Measurements from ENCODE around the gene OTUD5. TPM values are rescaled to one million over a fixed set of nuclear protein-coding genes. Genes with fewer than 3 reads are reported as not detected.
"Not testable (repeated sequence)": the region's sequence is repeated elsewhere in the genome, so short reads cannot be mapped to it uniquely, and the experiment has no call there.

The OTUD5 gene
- total RNA-seq, 2 experiments from 2014 or later: 83.4 to 85.4 TPM

- H3K4me3 Mint-ChIP-seq: no peak overlapping the region
- DNase-seq: no peak
- H3K27me3 Mint-ChIP-seq: no peaks in the 10 kb centered on the region
- ChIA-PET CTCF (interaction anchor here (1.2 kb wide), 1 partner anchor 79 kb away, joined by 3 read pairs; the partner anchor contains the start of gene KCND1), POLR2A (no interaction called here)
- intact Hi-C loops (cut with micrococcal nuclease): loop anchor here (5.0 to 10.0 kb wide), 2 partner anchors 88 to 246 kb away; partner anchors contain the start of gene HDAC6
- H3K9me3 Mint-ChIP-seq: no peaks in the 10 kb centered on the region
- H3K4me1 Mint-ChIP-seq (ENCODE audit: low read depth): peaks cover 26% of the 10 kb centered on the region
- no peak overlapping the region for H3K27ac Mint-ChIP-seq
- peaks cover 5% of the 10 kb centered on the region for H3K36me3 Mint-ChIP-seq
Observed at GRCh38 chrX:48892896-48893295, 64.5 kb downstream of the OTUD5 start.

- H3K27me3 Mint-ChIP-seq: no peaks in the 10 kb centered on the region
- peaks cover 5% of the 10 kb centered on the region for H3K36me3 Mint-ChIP-seq
- H3K27ac Mint-ChIP-seq: peak overlapping the region; percentile 65
- ChIA-PET POLR2A (interaction anchor here (1.0 kb wide), 1 partner anchor 52 kb away, joined by 3 read pairs; no protein-coding TSS in a partner anchor), CTCF (interaction anchor here (0.6 to 1.9 kb wide), 11 partner anchors 12 to 147 kb away, joined by 3 to 9 read pairs (median 3); partner anchors contain the start of genes KCND1 and SLC35A2)
- no peaks in the 10 kb centered on the region for H3K9me3 Mint-ChIP-seq
- intact Hi-C loops (cut with micrococcal nuclease): loop anchor here (1.0 to 10.0 kb wide), 4 partner anchors 51 to 244 kb away; partner anchors contain the start of genes HDAC6 and TFE3
- H3K4me1 Mint-ChIP-seq (ENCODE audit: low read depth): peaks cover 22% of the 10 kb centered on the region
- peak overlapping the region; percentile 77 for H3K4me3 Mint-ChIP-seq
- peak; percentile 88 for DNase-seq
Observed at GRCh38 chrX:48891402-48892288, 65.8 kb downstream of the OTUD5 start.

- peaks cover 18% of the 10 kb centered on the region for H3K4me1 Mint-ChIP-seq (ENCODE audit: low read depth)
- H3K27me3 Mint-ChIP-seq: no peaks in the 10 kb centered on the region
- intact Hi-C loops (cut with micrococcal nuclease): loop anchor here (1.0 to 10.0 kb wide), 4 partner anchors 52 to 244 kb away; partner anchors contain the start of genes HDAC6 and TFE3
- peak overlapping the region; percentile 64 for H3K27ac Mint-ChIP-seq
- DNase-seq: peak; percentile 33
- CTCF ChIA-PET: interaction anchor here (0.5 to 1.9 kb wide), 10 partner anchors 21 to 866 kb away, joined by 3 to 9 read pairs (median 3); partner anchors contain the start of gene SLC35A2
- no peaks in the 10 kb centered on the region for H3K9me3 Mint-ChIP-seq
- H3K4me3 Mint-ChIP-seq: peak overlapping the region; percentile 77
- POLR2A ChIA-PET: interaction anchor here (0.6 kb wide), 1 partner anchor 1009 kb away, joined by 3 read pairs; no protein-coding TSS in a partner anchor
- peaks cover 5% of the 10 kb centered on the region for H3K36me3 Mint-ChIP-seq
Observed at GRCh38 chrX:48890934-48891401, 66.4 kb downstream of the OTUD5 start.

- Mint-ChIP-seq H3K9me3 (no peaks in the 10 kb centered on the region), H3K4me1 (ENCODE audit: low read depth) (peaks cover 15% of the 10 kb centered on the region), H3K4me3 (peak overlapping the region; percentile 77), H3K27me3 (no peaks in the 10 kb centered on the region), H3K27ac (peak overlapping the region; percentile 64), H3K36me3 (peaks cover 4% of the 10 kb centered on the region)
- DNase-seq: peak; percentile 31
- POLR2A ChIA-PET: interaction anchor here (0.6 kb wide), 1 partner anchor 1010 kb away, joined by 3 read pairs; no protein-coding TSS in a partner anchor
- intact Hi-C loops (cut with micrococcal nuclease): loop anchor here (2.0 to 10.0 kb wide), 3 partner anchors 52 to 243 kb away; partner anchors contain the start of gene HDAC6
- CTCF ChIA-PET: interaction anchor here (0.5 to 1.9 kb wide), 3 partner anchors 53 to 867 kb away, joined by 3 to 9 read pairs (median 5); no protein-coding TSS in a partner anchor
Observed at GRCh38 chrX:48890296-48890925, 67.0 kb downstream of the OTUD5 start.

- H3K27ac Mint-ChIP-seq; H3K4me3 Mint-ChIP-seq; H3K4me1 Mint-ChIP-seq (ENCODE audit: low read depth); H3K9me3 Mint-ChIP-seq; DNase-seq; H3K27me3 Mint-ChIP-seq; CTCF ChIA-PET; H3K36me3 Mint-ChIP-seq; intact Hi-C loops (cut with micrococcal nuclease): not testable (repeated sequence)
- POLR2A ChIA-PET: interaction anchor here (0.8 kb wide), 1 partner anchor 11 kb away, joined by 3 read pairs; the partner anchor contains the start of gene PQBP1
Observed at GRCh38 chrX:48886586-48886985, 70.8 kb downstream of the OTUD5 start.

GRCh38 chrX:48883729-48884128 is 73.7 kb downstream of the OTUD5 start:
- Mint-ChIP-seq H3K27ac (no peak overlapping the region), H3K27me3 (no peaks in the 10 kb centered on the region), H3K4me1 (ENCODE audit: low read depth) (no peaks in the 10 kb centered on the region), H3K4me3 (no peak overlapping the region), H3K9me3 (no peaks in the 10 kb centered on the region), H3K36me3 (no peaks in the 10 kb centered on the region)
- ChIA-PET POLR2A (no interaction called here), CTCF (no interaction called here)
- intact Hi-C loops (cut with micrococcal nuclease): no loop called here
- DNase-seq: no peak

- POLR2A ChIA-PET; H3K4me3 Mint-ChIP-seq; H3K4me1 Mint-ChIP-seq (ENCODE audit: low read depth); H3K36me3 Mint-ChIP-seq; DNase-seq; H3K27me3 Mint-ChIP-seq; CTCF ChIA-PET; H3K27ac Mint-ChIP-seq; H3K9me3 Mint-ChIP-seq; intact Hi-C loops (cut with micrococcal nuclease): not testable (repeated sequence)
Observed at GRCh38 chrX:48876944-48877343, 80.5 kb downstream of the OTUD5 start.

Other genes with a start within 250 kb of the OTUD5 start
- gene GLOD5, start 195.9 kb downstream of the OTUD5 start, total RNA-seq: not detected
- not detected for gene GATA1, start 171.0 kb downstream of the OTUD5 start, total RNA-seq
- 10 to 100 TPM; 71.8 to 81.9 TPM for gene HDAC6, start 155.5 kb downstream of the OTUD5 start, total RNA-seq
- not detected for gene ERAS, start 131.1 kb downstream of the OTUD5 start, total RNA-seq
- gene PCSK1N, start 122.0 kb downstream of the OTUD5 start, total RNA-seq: 1 to 10 TPM; 2.7 to 2.8 TPM
- gene TIMM17B, start 59.8 kb downstream of the OTUD5 start, total RNA-seq: 10 to 100 TPM; 83.8 to 86.6 TPM
- gene PQBP1, start 59.7 kb downstream of the OTUD5 start, total RNA-seq: 10 to 100 TPM; 85.0 to 85.5 TPM
- gene SLC35A2, start 46.0 kb downstream of the OTUD5 start, total RNA-seq: 10 to 100 TPM; 16.9 to 19.2 TPM
- 100 to 1,000 TPM; 386 to 401 TPM for gene PIM2, start 38.6 kb downstream of the OTUD5 start, total RNA-seq
- gene KCND1, start 14.2 kb upstream of the OTUD5 start, total RNA-seq: 1 to 10 TPM; 2.4 to 2.5 TPM
- gene GRIPAP1, start 44.7 kb upstream of the OTUD5 start, total RNA-seq: 10 to 100 TPM; 76.1 to 78.4 TPM
- gene TFE3, start 85.8 kb upstream of the OTUD5 start, total RNA-seq: 10 to 100 TPM; 29.0 to 29.1 TPM
- 1 to 10 TPM; 2.7 to 3.6 TPM for gene CCDC120, start 101.4 kb upstream of the OTUD5 start, total RNA-seq
- 10 to 100 TPM; 13.2 TPM for gene PRAF2, start 116.4 kb upstream of the OTUD5 start, total RNA-seq
- gene WDR45, start 122.3 kb upstream of the OTUD5 start, total RNA-seq: 10 to 100 TPM; 23.3 to 28.9 TPM
- gene GPKOW, start 166.1 kb upstream of the OTUD5 start, total RNA-seq: 10 to 100 TPM; 22.0 to 22.6 TPM
- gene MAGIX, start 205.2 kb upstream of the OTUD5 start, total RNA-seq: 1 to 10 TPM in 1 of 2 experiments, under 1 TPM in 1; 0.87 to 1.0 TPM
- gene PLP2, start 214.3 kb upstream of the OTUD5 start, total RNA-seq: 100 to 1,000 TPM; 222 to 234 TPM
- gene PRICKLE3, start 228.8 kb upstream of the OTUD5 start, total RNA-seq: 10 to 100 TPM; 18.1 to 20.1 TPM
- gene SYP, start 242.6 kb upstream of the OTUD5 start, total RNA-seq: 1 to 10 TPM; 5.3 to 5.4 TPM